ENCODE measurements around the gene KRT8.
"Not testable (repeated sequence)": the region's sequence is repeated elsewhere in the genome, so short reads cannot be mapped to it uniquely, and the experiment has no call there.

The KRT8 gene

DNA sequence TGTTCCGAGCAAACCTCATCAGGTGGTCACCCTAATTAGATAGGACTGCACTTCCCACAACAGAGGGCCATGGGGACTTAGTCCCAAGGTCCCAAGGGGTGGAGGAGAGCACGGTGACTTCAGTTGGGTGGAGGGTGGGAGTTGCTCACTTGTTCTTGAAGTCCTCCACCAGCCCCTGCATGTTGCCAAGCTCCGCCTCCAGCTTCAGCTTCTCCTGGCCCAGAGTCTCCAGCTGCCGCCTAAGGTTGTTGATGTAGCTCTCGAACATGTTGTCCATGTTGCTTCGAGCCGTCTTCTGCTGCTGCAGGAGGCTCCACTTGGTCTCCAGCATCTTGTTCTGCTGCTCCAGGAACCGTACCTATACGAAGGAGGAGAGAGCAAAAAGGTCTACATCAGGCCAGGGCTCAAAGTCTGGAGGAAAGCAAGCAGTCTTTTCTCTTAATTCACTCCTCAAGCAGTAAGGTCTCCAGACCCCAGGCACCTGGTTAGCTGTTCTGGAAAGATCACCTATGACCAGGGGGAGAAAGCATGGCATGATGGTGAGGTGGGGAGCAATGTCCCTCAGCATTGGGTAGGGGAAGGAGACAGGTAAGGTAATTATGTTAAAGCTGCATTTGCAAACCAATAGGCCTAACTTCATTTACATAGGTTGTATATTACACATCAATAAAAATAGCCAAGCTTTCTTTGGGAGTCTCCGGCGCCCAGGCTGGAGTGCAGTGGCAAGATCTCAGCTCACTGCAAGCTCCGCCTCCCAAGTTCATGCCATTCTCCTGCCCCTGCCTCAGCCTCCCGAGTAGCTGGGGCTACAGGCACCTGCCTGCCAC lies 2.9 kb downstream of the KRT8 start:
- DNase-seq (ENCODE audit: low spot score) = no peak

DNA sequence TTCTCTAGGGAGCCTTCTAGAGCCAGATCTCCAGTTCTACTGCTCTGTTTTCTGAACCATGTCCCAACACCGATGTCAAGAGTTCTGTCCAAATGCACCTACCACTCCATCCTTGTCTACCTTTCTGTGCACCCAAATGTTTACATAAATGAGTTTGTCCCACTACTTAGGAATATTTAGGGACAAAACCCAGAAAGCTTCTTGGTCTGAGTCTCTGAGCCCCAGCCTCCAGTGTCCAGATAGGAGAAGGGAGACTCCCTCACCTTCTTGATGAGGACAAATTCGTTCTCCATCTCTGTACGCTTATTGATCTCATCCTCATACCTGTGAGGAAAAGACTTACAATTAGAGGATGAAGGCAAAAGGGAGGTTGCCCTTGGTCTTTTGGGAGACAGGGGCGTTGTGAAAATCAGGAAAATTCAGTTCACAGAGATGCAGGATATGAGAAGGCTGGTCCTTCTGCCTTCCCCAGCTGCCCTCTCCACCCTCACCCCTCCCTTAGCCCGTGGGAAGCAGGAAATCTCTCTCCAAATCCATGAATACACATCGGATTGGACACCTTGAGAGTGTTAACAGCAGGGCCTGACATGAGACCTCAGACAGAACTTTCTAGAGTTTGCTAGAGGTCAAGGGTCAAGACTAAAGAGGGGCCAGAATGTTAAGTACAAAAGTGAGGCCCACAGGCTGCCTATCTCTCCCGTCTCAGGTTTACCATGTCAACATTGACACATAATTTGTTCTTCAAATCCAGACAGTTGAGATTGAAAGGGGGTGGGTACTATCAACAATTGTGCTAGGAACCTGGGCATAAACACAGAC lies 3.8 kb downstream of the KRT8 start:
- no peak for DNase-seq (ENCODE audit: low spot score)

DNA sequence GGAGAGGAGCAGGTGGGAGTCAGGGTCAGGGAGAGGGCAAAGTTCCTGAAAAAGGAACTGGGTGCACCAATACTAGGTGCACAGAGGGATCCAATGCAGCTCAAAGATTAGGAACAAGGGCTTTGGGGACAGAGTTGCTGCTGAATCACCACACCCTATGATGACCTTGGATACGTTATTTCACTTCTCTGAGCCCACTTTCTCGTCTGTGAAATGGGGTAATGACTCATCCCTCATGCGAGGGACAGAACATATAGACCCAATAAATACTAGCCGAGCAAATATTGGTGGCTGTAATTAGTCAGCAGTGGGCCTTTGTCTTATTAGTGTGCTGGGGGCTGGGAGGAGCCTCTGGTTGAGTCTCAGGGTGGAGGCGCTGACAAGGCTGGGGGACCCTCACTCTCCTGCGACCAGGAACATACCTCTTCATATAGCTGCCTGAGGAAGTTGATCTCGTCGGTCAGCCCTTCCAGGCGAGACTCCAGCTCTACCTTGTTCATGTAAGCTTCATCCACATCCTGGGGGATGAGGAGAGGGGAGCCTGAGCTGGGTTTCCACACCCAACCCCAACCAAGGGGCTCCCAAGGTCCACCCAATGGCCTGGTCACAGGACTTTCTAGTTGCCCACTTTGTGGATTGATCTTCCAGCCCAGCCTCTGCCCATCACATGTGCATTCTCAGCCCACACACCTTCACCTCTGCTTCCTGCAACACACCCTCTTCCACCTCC lies 4.5 kb downstream of the KRT8 start:
- no peak for DNase-seq (ENCODE audit: low spot score)

DNA sequence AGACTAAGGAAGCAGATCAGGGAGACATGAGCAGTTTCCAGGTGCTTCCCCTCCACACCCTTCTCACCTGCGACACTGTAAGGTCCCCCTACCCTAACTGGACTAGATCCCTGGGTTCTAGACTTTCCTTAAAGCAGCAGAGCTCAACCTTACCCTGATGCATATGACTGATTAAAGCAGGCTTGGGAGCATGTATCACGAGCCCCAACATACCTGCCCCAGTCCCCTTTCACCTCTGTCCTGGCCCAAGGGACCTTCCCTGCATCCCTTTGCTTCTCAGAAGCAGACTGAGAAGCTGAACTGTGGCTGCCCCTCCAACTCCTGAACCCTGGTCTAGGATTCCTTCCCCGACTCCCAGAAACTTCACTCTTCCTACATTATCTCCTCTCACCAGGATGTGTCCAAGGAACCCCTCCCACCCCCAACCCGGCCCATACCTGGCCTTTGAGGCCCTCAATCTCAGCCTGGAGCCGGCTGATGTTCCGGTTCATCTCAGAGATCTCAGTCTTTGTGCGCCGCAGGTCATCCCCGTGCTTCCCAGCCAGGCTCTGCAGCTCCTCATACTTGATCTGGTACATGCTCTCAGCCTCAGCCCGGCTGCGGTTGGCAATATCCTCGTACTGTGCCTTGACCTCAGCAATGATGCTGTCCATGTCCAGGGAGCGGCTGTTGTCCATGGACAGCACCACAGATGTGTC lies 5.4 kb downstream of the KRT8 start:
- DNase-seq (ENCODE audit: low spot score) = no peak

DNA sequence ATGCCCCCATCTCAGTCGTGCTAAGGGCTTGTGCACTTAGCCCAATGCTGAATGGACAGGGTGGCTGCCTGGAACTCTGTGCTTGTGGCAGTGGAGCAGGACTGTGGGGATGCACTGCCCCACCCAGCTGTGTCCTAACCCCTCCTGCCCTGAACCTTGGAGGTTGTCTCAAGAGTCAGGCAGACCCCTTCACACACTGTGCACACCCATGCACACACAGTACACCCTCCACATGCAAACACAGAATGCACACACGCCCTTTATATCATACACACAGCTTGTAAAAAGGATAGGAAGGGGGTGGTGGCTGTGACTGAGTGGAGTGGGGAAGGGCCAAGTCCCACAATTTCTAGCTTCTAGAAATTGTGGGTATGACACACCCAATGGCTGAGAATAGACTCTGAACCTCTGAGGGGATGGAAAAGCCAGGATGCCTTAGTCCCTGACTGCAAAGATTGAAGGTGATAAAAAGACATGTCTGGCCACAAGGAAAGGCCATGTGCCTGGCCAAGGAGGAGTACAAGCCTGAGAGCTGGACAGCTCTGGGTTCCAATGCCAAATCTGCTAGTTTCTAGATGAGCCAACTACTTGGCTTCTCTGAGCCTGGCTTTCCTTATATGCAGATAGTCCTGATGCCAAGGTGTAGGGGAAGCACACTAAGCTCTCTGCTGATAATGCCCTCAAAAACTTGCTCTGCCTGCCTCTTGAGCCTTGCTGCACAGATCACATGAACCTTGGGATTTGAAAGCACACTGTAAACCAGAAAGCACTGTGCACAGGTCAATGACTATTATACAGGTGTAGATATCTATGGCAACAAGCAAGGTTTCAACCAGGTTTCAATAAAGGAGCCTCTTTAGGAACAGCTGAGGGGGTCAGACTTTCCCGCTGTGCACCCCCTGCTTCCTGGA lies 8.4 kb downstream of the KRT8 start:
- DNase-seq (ENCODE audit: low spot score) = no peak

DNA sequence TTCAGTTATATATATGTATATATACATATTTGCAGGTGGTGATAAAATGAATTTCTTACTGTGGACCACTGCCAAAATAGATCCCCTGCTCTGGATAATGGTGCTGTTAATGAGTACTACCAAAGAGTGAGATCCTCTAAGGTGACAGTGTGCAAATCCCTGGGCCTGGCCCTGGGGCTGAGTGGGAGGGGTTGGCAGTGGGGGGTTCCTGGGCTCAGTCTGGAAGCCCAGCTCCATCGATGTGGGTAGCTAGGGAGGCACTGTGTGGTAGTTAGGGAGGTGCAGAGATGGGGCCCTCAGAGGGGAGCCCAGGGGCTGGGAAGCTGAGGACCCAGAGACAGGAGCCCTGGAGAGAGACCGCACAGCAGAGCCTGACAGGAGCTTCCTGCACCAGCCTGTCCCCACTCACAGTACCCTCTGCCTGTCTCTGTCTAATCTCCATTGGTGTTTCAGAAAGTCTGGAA lies 9.1 kb downstream of the KRT8 start:
- no peak for DNase-seq (ENCODE audit: low spot score)

DNA sequence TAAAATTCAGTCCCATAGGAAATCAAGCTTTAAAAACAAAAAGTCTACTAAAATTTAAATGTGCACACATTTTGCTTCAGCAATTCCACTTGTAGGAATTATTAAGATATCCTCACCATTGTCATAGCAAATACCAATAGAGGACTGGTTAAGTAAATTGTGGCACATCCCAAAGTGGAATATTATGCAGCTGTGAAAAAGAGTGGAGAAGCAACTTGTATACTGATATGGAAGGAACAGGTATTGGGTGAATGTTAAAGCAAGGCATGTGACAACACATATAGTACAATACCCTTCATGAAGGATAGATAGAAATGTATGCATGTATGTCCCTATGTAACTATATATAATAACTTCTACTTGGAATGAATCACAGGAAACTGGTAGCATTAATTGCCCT lies 11.9 kb downstream of the KRT8 start:
- DNase-seq (ENCODE audit: low spot score) = no peak

DNA sequence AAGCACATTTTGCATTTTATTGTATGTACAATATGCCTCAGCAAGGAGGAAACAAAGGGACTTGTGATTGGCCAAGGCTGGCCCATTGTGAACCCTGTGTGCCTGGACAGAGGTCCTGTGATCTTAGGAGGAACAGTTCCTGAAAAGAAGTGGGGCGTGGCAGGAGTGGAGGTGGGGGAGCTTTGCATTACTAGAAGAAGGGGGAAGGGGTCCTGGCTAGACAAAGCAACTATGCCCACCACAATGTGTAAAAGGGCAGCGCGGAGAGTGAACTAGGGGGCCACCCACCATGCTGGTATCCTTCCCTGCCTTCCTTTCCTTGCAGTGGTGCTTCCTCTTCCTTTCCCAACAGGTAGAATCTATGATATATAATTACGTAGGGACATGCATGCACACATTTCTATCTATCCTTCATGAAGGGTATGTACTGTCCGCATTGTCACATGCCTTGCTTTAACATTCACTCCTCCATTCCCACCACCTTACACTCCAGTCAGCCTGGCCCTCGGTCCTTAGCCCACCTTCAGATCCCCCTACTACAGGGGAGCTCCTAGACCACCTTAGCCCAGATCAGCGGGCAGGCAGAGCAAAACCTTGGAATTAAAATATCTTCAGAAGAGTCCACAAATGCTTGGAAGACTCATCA lies 12.5 kb downstream of the KRT8 start:
- no peak for DNase-seq (ENCODE audit: low spot score)

DNA sequence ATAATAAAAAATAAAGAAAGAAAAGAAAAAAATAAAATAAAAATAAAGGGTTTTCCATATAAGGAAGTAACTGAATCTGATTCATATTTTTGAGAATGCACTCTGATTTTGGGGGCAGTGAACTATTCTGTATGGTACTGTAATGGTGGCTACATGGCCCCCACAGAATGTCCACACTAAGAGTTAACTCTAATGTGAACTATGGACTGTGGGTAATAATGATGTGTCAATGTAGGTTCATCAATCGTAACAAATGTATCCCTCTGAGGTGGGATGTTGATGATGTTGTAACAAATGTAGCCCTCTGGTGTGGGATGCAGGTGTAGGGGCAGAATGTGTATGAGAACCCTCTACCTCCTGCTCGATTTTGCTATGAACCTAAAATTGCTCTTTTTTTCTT lies 13.8 kb downstream of the KRT8 start:
- DNase-seq (ENCODE audit: low spot score) = no peak

DNA sequence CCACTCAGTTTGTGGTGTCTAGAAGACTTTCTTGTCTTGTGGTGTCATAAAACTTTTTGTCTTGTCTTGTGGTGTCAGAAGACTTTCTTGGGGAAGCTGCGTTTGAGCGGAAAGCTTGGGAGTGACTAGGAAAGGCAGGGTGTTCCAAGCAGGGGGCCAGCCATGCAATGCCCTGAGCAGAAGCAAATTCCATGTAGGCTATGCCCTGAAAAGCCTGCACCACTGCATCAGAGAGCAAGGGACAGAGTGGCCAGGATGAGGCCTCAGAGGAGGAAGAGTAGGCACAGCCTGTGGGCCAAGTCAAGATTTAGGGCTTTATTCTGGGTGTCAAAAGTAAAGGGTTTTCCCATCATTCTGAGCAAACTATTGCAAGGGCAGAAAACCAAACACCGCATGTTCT lies 14.5 kb downstream of the KRT8 start:
- DNase-seq (ENCODE audit: low spot score) = no peak

DNA sequence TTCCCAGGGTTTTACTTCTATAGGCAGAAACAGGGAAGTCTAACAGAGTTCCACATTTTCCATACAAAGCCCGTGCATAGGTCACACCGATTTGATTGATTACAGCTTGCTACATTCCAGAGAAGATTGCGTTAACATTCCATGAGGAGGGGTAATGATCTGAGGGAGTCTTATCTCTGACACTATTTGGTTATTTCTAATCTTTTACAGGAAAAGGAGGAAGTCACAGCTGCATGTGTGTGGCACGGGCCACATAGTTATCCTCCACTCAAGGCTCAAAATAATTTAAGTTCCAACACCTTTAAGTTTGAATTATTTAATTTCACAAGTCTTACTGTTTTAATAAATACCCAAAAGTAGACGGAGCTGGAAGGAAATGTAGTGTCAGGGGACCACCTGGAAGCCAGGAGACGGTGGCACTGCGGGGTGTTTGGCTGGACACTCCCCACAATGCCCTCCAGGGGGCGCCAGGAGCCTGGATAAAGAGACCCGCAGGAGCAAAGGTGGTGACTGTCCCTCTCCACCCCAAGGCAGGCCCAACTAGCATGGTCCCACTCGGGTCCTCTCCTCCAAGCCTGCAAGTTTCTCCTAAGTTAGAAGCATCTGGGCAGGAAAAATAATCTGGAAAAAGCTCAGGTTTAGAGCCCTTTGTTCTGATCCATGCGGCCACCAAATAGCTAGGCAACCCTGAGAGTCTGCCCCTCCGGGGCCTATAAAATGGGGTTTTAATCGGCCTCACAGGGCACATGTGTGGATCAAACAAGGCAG lies 20.2 kb downstream of the KRT8 start:
- DNase-seq (ENCODE audit: low spot score) = peak; percentile 87

DNA sequence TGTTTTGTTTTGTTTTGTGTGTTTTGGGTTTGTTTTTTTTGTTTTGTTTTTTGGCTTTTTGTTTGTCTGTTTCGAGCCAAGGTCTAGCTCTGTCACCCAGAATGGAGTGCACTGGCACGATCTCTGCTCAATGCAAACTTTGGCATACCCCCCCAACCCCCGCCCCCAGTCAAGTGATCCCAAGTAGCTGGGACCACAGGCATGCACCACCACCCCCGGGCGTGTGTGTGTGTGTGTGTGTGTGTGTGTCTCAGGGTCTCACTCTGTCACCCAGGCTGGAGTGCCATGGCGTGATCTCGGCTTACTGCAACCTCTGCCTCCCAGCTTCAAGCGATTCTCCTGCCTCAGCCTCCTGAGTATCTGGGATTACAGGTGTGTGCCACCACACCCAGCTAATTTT lies 24.4 kb downstream of the KRT8 start:
- DNase-seq (ENCODE audit: low spot score) = not testable (repeated sequence)

DNA sequence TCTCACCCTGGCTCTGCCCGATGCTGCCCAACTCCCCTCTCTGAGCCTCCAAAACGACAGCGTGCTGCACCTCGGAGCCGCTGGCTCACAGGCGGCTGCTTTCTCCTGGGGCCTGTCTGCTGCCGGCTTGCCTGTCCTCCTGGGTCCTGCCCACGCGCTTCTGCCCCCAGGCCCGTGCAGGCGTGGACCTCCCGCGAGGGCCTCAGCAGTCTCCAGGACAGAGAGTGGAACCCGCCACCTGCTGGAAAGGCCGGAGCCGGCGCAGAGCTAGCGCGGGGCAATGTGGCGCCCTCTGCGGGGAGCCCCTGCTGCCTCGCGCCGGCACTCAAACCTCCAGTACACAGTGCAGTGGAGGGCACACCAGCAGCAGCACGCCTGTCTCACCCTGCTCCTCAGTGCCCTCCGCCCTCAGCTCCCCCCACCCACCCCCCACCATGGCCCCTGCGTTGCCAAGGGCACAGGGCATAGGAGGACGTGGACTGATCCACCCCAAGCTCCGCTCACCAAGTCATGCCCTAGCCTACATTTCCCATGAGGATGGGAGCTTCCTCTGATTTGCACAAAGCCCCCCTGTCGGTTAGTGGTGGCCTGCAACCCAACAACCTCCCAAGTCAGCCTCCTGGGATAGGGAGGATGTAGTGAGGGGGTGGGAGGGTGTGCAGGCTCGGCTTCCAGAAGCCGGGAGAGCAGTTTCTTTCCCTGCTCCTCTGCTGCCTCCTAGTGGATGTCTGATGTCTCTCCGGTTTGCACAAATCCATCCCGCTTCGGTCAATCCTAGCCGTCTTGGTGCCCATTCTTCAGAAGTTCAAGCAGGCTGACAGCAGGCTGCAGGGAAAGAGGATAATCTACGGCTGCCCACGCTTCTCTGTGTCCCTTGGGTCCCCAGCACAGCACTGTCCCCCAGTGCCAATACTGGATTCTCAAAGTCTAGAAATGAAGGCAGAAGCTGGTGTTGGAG lies 25.2 kb downstream of the KRT8 start:
- peak; percentile 89 for DNase-seq (ENCODE audit: low spot score)

DNA sequence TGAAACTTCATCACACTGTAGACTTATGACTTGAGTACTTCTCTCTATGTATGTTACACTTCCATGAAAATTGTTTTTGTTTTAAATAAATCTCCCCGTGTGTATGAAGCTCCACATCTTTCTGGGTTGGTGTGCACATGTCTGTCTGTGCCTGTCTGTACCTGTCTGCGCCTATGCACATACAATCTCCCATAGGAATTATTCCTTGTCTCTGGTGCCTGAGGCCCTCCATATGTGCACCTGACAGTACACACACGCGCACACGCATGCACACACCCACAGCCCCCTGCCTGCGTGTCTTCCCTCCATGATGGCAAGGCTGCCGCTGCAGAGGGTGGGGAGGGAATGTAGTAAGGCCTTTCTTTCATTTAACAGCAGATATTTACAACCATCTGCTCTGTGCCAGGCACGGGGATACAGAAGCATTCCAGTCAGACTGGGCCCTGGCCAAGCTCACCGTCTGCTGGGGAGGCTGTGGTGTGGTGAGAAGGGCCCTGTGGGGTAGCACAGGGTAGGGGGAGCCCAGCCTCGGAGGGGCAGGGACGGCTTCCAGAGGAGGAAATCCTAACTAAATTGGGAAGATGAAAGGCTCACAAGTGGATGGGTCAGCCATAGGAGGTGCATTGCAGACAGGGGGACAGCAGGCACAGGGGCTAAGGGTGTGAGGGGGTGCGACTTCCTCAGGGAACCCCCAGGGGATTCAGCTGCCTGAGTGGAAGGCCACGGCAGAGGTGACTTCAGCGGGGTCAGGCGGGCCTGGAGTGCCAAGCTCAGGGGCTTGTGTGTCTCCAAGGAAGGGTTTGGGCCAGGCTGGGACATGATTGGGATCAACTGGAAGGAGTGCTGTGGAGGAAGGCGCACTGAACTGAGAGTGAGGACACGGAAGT lies 26.1 kb downstream of the KRT8 start:
- no peak for DNase-seq (ENCODE audit: low spot score)

DNA sequence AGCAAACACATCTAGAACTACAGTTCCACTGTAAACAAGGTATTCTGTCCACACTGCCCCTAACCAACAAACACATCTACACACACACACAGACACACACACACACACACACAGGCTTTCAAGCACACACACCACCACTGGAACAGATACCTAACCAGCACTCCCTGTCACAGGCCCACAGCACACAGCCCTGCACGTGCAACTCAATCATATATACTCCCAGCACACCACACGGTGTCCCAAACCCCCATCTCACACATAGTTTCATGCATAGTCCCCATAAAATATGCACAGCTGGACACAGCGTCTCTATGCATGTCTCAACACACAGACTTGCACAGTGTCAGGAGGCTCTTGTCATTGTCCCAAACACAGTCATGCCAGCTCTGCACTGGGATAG lies 27.6 kb downstream of the KRT8 start:
- DNase-seq (ENCODE audit: low spot score) = no peak

DNA sequence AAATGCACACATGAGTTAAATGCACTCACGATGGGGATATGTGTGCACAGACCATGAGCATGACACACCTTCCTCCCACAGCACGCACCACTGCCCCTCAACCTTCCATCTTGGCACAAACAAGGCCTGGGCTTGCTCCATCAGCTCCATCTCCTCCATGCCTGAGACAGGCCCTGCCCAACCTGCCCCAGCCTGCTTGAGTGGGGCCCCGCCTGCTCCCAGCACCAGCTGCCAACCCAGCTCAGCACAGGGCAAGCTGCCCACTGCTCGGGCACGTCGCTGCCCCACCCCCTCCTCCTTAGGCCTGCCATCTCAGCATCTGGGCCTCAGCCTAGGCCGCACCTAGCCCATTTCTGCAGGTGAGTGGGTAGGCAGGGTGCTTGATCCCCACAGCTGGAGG lies 28.5 kb downstream of the KRT8 start:
- DNase-seq (ENCODE audit: low spot score) = no peak

Data from AG20443 (cell line).